ENCODE data around the gene PEX14. TPM values are rescaled to one million over a fixed set of nuclear protein-coding genes. Genes with fewer than 3 reads are reported as not detected.

Gene PEX14
- total RNA-seq, 1 experiment from 2014 or later: 29.3 TPM

DNA sequence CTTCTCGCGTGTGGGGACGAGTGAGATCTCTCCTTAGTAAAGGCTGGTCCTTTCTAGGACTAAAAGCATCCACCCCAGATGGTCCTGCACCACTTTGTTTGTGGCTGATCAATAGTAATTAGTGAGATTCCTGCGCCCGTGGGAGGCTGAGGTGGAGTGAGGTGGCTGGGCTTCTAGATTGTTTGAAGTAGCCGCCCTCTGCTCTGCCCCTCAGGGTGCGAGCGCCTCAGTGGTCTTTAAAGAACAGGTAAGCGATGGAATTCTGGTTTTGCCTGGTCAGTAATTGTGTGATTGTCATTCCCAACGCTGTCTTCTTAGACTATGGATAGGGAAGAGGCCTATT, 20.7 kb downstream of the PEX14 start:
- DNase-seq (ENCODE audit: low read depth, low spot score) (no peak), ATAC-seq (no peak)
- Histone ChIP-seq H3K27ac (ENCODE audit: low read depth, low read length) (no peak overlapping the region), H3K4me1 (ENCODE audit: control insufficient read depth in 1 of 2, insufficient read depth in 2 of 2, low read length in 2 of 2) (peaks cover 0 to 8% of the 10 kb centered on the region in 2 experiments; a peak in 3 of 4 replicates), H3K4me3 (replicated peaks in 1 of 2; ENCODE audit: low read depth in 1 of 2, low read length in 2 of 2) (no peak overlapping the region), H3K9ac (ENCODE audit: low read length) (no peak overlapping the region), H3K36me3 (ENCODE audit: control insufficient read depth in 1 of 2, insufficient read depth in 2 of 2, low read length in 2 of 2) (peaks cover 0 to 7% of the 10 kb centered on the region in 2 experiments; a peak in 1 of 4 replicates), H3K79me2 (ENCODE audit: insufficient read depth, low read length) (peaks cover 96% of the 10 kb centered on the region), H3K9me3 (ENCODE audit: control insufficient read depth in 1 of 2, insufficient read depth in 1 of 2, low read depth in 1 of 2, low read length in 2 of 2) (no peaks in the 10 kb centered on the region), H2AFZ (ENCODE audit: low read depth, low read length, poor library complexity, severe bottlenecking) (no peak overlapping the region), H3K9me2 (ENCODE audit: insufficient read depth) (no peaks in the 10 kb centered on the region), H3K27me3 (ENCODE audit: insufficient read depth, low read length) (no peaks in the 10 kb centered on the region), H3K4me2 (ENCODE audit: low read length) (no peak overlapping the region), H4K20me1 (ENCODE audit: insufficient read depth) (peaks cover 5% of the 10 kb centered on the region; the same call in 1 of the 2 replicates)
- no TSS peak for BruUV-seq (replicated peaks)
- CTCF ChIA-PET: interaction anchor here (1.0 to 2.9 kb wide), 7 partner anchors 8 to 374 kb away, joined by 3 to 25 read pairs (median 13); partner anchors contain the start of gene CENPS
- TF ChIP-seq ZFX (IDR thresholded peaks at IDR 0.05): no peak
- TF ChIP-seq, protein P1, sequence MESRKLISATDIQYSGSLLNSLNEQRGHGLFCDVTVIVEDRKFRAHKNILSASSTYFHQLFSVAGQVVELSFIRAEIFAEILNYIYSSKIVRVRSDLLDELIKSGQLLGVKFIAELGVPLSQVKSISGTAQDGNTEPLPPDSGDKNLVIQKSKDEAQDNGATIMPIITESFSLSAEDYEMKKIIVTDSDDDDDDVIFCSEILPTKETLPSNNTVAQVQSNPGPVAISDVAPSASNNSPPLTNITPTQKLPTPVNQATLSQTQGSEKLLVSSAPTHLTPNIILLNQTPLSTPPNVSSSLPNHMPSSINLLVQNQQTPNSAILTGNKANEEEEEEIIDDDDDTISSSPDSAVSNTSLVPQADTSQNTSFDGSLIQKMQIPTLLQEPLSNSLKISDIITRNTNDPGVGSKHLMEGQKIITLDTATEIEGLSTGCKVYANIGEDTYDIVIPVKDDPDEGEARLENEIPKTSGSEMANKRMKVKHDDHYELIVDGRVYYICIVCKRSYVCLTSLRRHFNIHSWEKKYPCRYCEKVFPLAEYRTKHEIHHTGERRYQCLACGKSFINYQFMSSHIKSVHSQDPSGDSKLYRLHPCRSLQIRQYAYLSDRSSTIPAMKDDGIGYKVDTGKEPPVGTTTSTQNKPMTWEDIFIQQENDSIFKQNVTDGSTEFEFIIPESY (IDR thresholded peaks at IDR 0.05; ENCODE audit: extremely low read depth, insufficient replicate concordance, low read length): no peak
- no peak for TF ChIP-seq EZH2 (IDR thresholded peaks at IDR 0.05)
- POLR2A ChIA-PET: no interaction called here
- RAD21 ChIA-PET (ENCODE audit: low non-redundant PET in 1 of 2, low total read pairs in 2 of 2, uncharacterized antibody in 2 of 2, unreplicated experiment in 2 of 2): no interaction called here
- intact Hi-C loops (cut with micrococcal nuclease): loop anchor here (1.0 kb wide), 1 partner anchor 118 kb away; no protein-coding TSS in a partner anchor

GRCh38 chr1:10495952-10496351, 21.2 kb downstream of the PEX14 start:
- peaks cover 0 to 8% of the 10 kb centered on the region in 2 experiments; a peak in 3 of 4 replicates for H3K4me1 ChIP-seq (ENCODE audit: control insufficient read depth in 1 of 2, insufficient read depth in 2 of 2, low read length in 2 of 2)
- TSS peak; percentile 17 for BruUV-seq (replicated peaks)
- H3K9me2 ChIP-seq (ENCODE audit: insufficient read depth): no peaks in the 10 kb centered on the region
- ChIA-PET POLR2A (no interaction called here), RAD21 (ENCODE audit: low non-redundant PET in 1 of 2, low total read pairs in 2 of 2, uncharacterized antibody in 2 of 2, unreplicated experiment in 2 of 2) (no interaction called here), CTCF (interaction anchor here (1.5 kb wide), 1 partner anchor 371 kb away, joined by 3 read pairs; no protein-coding TSS in a partner anchor)
- no peak overlapping the region for H2AFZ ChIP-seq (ENCODE audit: low read depth, low read length, poor library complexity, severe bottlenecking)
- DNase-seq (ENCODE audit: low read depth, low spot score) (no peak), ATAC-seq (no peak)
- peaks cover 93% of the 10 kb centered on the region for H3K79me2 ChIP-seq (ENCODE audit: insufficient read depth, low read length)
- peaks cover 5% of the 10 kb centered on the region; the same call in 1 of the 2 replicates for H4K20me1 ChIP-seq (ENCODE audit: insufficient read depth)
- H3K4me3 ChIP-seq (replicated peaks in 1 of 2; ENCODE audit: low read depth in 1 of 2, low read length in 2 of 2): no peak overlapping the region
- no peak overlapping the region for H3K4me2 ChIP-seq (ENCODE audit: low read length)
- intact Hi-C loops (cut with micrococcal nuclease): loop anchor here (1.0 kb wide), 1 partner anchor 119 kb away; no protein-coding TSS in a partner anchor
- peaks cover 0 to 7% of the 10 kb centered on the region in 2 experiments; a peak in 1 of 4 replicates for H3K36me3 ChIP-seq (ENCODE audit: control insufficient read depth in 1 of 2, insufficient read depth in 2 of 2, low read length in 2 of 2)
- no peak overlapping the region for H3K27ac ChIP-seq (ENCODE audit: low read depth, low read length)
- H3K9ac ChIP-seq (ENCODE audit: low read length): no peak overlapping the region
- H3K9me3 ChIP-seq (ENCODE audit: control insufficient read depth in 1 of 2, insufficient read depth in 1 of 2, low read depth in 1 of 2, low read length in 2 of 2): no peaks in the 10 kb centered on the region
- no peaks in the 10 kb centered on the region for H3K27me3 ChIP-seq (ENCODE audit: insufficient read depth, low read length)
- no peak for TF ChIP-seq POLR2A (IDR thresholded peaks at IDR 0.05; ENCODE audit: borderline replicate concordance, extremely low read depth, insufficient read depth, insufficient read length)
- TF ChIP-seq EGR1 (IDR thresholded peaks at IDR 0.05; ENCODE audit: low read depth): no peak
- no peak for TF ChIP-seq FOSL1 (IDR thresholded peaks at IDR 0.05; ENCODE audit: low read depth)
- TF ChIP-seq, protein P1 (IDR thresholded peaks at IDR 0.05; ENCODE audit: extremely low read depth, insufficient replicate concordance, low read length): no peak
- TF ChIP-seq TCF7L2 (IDR thresholded peaks at IDR 0.05; ENCODE audit: borderline replicate concordance, extremely low read depth, insufficient read depth, insufficient read length): no peak
- no peak for TF ChIP-seq CBX3 (IDR thresholded peaks at IDR 0.05; ENCODE audit: low read depth)
- TF ChIP-seq, protein P2, sequence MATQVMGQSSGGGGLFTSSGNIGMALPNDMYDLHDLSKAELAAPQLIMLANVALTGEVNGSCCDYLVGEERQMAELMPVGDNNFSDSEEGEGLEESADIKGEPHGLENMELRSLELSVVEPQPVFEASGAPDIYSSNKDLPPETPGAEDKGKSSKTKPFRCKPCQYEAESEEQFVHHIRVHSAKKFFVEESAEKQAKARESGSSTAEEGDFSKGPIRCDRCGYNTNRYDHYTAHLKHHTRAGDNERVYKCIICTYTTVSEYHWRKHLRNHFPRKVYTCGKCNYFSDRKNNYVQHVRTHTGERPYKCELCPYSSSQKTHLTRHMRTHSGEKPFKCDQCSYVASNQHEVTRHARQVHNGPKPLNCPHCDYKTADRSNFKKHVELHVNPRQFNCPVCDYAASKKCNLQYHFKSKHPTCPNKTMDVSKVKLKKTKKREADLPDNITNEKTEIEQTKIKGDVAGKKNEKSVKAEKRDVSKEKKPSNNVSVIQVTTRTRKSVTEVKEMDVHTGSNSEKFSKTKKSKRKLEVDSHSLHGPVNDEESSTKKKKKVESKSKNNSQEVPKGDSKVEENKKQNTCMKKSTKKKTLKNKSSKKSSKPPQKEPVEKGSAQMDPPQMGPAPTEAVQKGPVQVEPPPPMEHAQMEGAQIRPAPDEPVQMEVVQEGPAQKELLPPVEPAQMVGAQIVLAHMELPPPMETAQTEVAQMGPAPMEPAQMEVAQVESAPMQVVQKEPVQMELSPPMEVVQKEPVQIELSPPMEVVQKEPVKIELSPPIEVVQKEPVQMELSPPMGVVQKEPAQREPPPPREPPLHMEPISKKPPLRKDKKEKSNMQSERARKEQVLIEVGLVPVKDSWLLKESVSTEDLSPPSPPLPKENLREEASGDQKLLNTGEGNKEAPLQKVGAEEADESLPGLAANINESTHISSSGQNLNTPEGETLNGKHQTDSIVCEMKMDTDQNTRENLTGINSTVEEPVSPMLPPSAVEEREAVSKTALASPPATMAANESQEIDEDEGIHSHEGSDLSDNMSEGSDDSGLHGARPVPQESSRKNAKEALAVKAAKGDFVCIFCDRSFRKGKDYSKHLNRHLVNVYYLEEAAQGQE (IDR thresholded peaks at IDR 0.05; ENCODE audit: low read depth): no peak
- no peak for TF ChIP-seq CEBPB (IDR thresholded peaks at IDR 0.05; ENCODE audit: low read depth)
- no peak for TF ChIP-seq JUND (IDR thresholded peaks at IDR 0.05)
- TF ChIP-seq ZNF274 (IDR thresholded peaks at IDR 0.05; ENCODE audit: low read depth, low read length): no peak
- TF ChIP-seq SIN3A (IDR thresholded peaks at IDR 0.05; ENCODE audit: low read depth): no peak
